ENCODE results near the gene PEX14.

PEX14 gene

DNA sequence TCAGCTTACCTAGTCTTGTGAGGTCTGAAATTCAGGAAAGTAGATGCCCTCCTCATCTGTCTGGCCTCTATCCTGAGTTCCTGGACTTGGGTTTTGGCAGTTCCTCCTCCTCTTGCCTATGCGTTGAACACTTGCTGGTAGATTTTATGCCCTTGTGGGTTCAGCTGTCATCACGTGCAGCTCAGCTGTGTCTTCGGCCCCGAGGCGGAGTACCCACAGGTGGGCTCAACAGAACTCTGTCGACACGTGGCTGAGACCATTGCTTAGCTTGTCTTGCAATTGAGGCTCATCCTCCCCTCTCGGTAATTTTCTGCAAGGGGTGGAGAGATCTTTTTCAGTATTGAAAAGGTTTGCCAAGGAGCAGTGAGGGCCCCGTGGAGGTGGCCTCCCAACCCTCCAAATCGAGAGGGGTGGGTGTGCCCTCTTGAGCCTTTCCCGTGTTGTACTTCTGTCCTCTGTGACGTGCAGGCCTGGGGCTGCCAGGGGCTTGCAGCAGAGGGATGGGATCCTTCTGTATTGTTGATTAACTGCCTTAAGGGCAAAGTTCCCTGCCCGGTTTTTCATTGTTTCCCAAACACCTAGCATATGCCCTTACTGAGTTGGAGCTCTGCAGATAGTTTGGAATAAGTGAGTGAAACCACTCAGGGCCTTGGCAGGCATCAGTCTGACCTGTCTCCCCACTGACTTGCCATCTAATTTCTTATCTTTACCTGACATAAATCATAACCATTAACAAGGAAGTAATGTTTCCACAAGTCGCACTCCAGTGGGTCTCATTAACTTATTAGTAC, 41.6 kb upstream of the PEX14 start:
- TF ChIP-seq GABPA (IDR thresholded peaks at IDR 0.05; ENCODE audit: low read depth): no peak
- Histone ChIP-seq H3K27ac (replicated peaks) (no peak overlapping the region), H3K4me3 (replicated peaks; ENCODE audit: insufficient read depth, low read length) (no peak overlapping the region), H3K27me3 (ENCODE audit: insufficient read depth, poor library complexity, severe bottlenecking) (no peaks in the 10 kb centered on the region)
- DNase-seq (ENCODE audit: low read depth in 1 of 2, low spot score in 1 of 2): no peak

GRCh38 chr1:10433790-10434189, 41.0 kb upstream of the PEX14 start:
- Histone ChIP-seq H3K27me3 (ENCODE audit: insufficient read depth, poor library complexity, severe bottlenecking) (no peaks in the 10 kb centered on the region), H3K4me3 (replicated peaks; ENCODE audit: insufficient read depth, low read length) (no peak overlapping the region), H3K27ac (replicated peaks) (no peak overlapping the region)
- DNase-seq (ENCODE audit: low read depth in 1 of 2, low spot score in 1 of 2): no peak
- TF ChIP-seq REST (IDR thresholded peaks at IDR 0.05; ENCODE audit: insufficient replicate concordance, low read depth): no peak
- TF ChIP-seq, protein P1, sequence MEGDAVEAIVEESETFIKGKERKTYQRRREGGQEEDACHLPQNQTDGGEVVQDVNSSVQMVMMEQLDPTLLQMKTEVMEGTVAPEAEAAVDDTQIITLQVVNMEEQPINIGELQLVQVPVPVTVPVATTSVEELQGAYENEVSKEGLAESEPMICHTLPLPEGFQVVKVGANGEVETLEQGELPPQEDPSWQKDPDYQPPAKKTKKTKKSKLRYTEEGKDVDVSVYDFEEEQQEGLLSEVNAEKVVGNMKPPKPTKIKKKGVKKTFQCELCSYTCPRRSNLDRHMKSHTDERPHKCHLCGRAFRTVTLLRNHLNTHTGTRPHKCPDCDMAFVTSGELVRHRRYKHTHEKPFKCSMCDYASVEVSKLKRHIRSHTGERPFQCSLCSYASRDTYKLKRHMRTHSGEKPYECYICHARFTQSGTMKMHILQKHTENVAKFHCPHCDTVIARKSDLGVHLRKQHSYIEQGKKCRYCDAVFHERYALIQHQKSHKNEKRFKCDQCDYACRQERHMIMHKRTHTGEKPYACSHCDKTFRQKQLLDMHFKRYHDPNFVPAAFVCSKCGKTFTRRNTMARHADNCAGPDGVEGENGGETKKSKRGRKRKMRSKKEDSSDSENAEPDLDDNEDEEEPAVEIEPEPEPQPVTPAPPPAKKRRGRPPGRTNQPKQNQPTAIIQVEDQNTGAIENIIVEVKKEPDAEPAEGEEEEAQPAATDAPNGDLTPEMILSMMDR (IDR thresholded peaks at IDR 0.05; ENCODE audit: insufficient read depth, low read length): no peak
- TF ChIP-seq SPI1 (IDR thresholded peaks at IDR 0.05; ENCODE audit: borderline replicate concordance, low read depth): no peak
- TF ChIP-seq POLR2AphosphoS5 (IDR thresholded peaks at IDR 0.05; ENCODE audit: low read depth): no peak
- TF ChIP-seq GABPA (IDR thresholded peaks at IDR 0.05; ENCODE audit: low read depth): no peak

DNA sequence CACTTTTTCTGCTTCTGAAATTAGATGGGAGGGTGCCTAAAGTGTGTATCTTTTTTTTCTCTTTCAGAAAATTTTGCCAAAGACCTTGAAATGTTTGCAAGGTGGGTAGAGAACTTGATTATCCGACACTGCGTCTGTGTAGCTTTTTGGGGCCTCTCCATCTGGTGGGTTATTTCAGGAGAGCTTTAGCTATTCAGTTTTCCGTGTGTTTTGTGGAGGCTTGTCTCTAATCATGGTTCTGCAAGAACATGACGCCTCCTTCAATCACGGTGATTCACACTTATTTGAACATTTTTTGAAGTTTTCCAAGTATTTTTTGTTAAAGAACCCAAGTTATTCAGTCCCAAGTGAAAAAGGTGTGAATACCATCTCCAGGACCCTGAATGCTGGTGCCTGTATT, 40.2 kb upstream of the PEX14 start:
- H3K27me3 ChIP-seq (ENCODE audit: insufficient read depth, poor library complexity, severe bottlenecking): no peaks in the 10 kb centered on the region
- H3K4me3 ChIP-seq (replicated peaks; ENCODE audit: insufficient read depth, low read length): no peak overlapping the region
- no peak overlapping the region for H3K27ac ChIP-seq (replicated peaks)
- TF ChIP-seq, protein P1 (IDR thresholded peaks at IDR 0.05; ENCODE audit: insufficient read depth, low read length): no peak
- TF ChIP-seq REST (IDR thresholded peaks at IDR 0.05; ENCODE audit: insufficient replicate concordance, low read depth): no peak
- no peak for TF ChIP-seq GABPA (IDR thresholded peaks at IDR 0.05; ENCODE audit: low read depth)
- TF ChIP-seq SPI1 (IDR thresholded peaks at IDR 0.05; ENCODE audit: borderline replicate concordance, low read depth): no peak
- no peak for TF ChIP-seq POLR2AphosphoS5 (IDR thresholded peaks at IDR 0.05; ENCODE audit: low read depth)
- DNase-seq (ENCODE audit: low read depth in 1 of 2, low spot score in 1 of 2): no peak

DNA sequence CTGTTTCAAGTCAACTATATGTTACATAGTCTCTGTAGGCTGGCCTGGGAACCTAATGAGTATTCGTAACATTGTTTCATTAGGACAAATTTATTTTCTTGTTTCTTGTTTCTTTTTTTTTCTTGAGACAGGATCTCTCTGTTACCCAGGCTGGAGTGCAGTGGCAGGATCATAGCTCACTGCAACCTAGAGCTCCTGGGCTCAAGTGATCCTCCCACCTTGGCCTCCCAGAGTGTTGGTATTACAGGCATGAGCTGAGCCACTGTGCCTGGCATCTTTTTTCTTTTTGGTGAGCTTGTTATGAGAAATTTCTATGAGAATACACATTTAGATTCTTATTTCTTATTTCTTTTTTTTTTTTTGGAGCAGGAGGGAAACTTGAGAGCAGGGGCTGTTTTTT, 37.7 kb upstream of the PEX14 start:
- Histone ChIP-seq H3K27me3 (ENCODE audit: insufficient read depth, poor library complexity, severe bottlenecking) (no peaks in the 10 kb centered on the region), H3K4me3 (replicated peaks; ENCODE audit: insufficient read depth, low read length) (no peak overlapping the region), H3K27ac (replicated peaks) (no peak overlapping the region)
- no peak for DNase-seq (ENCODE audit: low read depth in 1 of 2, low spot score in 1 of 2)
- TF ChIP-seq SPI1 (IDR thresholded peaks at IDR 0.05; ENCODE audit: borderline replicate concordance, low read depth) (no peak), GABPA (IDR thresholded peaks at IDR 0.05; ENCODE audit: low read depth) (no peak), REST (IDR thresholded peaks at IDR 0.05; ENCODE audit: insufficient replicate concordance, low read depth) (no peak), POLR2AphosphoS5 (IDR thresholded peaks at IDR 0.05; ENCODE audit: low read depth) (no peak)
- TF ChIP-seq, protein P1 (IDR thresholded peaks at IDR 0.05; ENCODE audit: insufficient read depth, low read length): no peak

Measured in HL-60 (cell line).